A549 (cell line): ENCODE results near the gene TTC32.

ENCODE experiments used
- BHLHE40 ChIP-seq: IDR thresholded peaks from 2 replicates; pipeline ENCODE4 v1.6.1; 2012; ENCODE audit warnings: low read depth, low read length, inconsistent platforms
- EHF ChIP-seq: fragments of 250-450 bp; sonication (Bioruptor Pico); IDR thresholded peaks from 2 replicates; pipeline ENCODE4 v1.5.0; 2020; ENCODE audit warnings: mild to moderate bottlenecking
- EP300 ChIP-seq, 2 experiments: fragments of >200 bp; sonication (Bioruptor Twin); formaldehyde crosslinking; IDR thresholded peaks; 2 replicates in 1 of 2; 3 replicates in 1 of 2; pipeline ENCODE4 v1.6.1; 2016 to 2017
- HDAC2 ChIP-seq: fragments of 200-600 bp; sonication (generic); IDR thresholded peaks from 2 replicates; pipeline ENCODE4 v1.6.1; 2016
- JUN ChIP-seq, 2 experiments: fragments of >200 bp; sonication (Bioruptor Twin); formaldehyde crosslinking; IDR thresholded peaks; 2 replicates in 1 of 2; 3 replicates in 1 of 2; pipeline ENCODE4 v1.6.1; 2016 to 2017
- MAX ChIP-seq: IDR thresholded peaks from 2 replicates; pipeline ENCODE4 v1.6.1; 2012
- NR3C1 ChIP-seq: fragments of >200 bp; sonication (Bioruptor Twin); formaldehyde crosslinking; IDR thresholded peaks from 3 replicates; pipeline ENCODE4 v1.6.1; 2017
- RNF2 ChIP-seq: fragments of 200-600 bp; sonication (generic); IDR thresholded peaks from 2 replicates; pipeline ENCODE4 v1.6.1; 2016; ENCODE audit warnings: low read depth, mild to moderate bottlenecking, antibody characterized with exemption, moderate library complexity, borderline replicate concordance
- SMC3 ChIP-seq: fragments of >200 bp; sonication (Bioruptor Twin); formaldehyde crosslinking; IDR thresholded peaks from 3 replicates; pipeline ENCODE4 v1.6.1; 2018; ENCODE audit warnings: inconsistent platforms
- USF2 ChIP-seq: fragments of 450-650 bp; IDR thresholded peaks from 2 replicates; pipeline ENCODE4 v1.6.1; 2014; ENCODE audit warnings: antibody characterized with exemption
- ZC3H11A ChIP-seq: fragments of 450-650 bp; IDR thresholded peaks from 2 replicates; pipeline ENCODE4 v1.6.1; 2014; ENCODE audit warnings: antibody characterized with exemption, mild to moderate bottlenecking
- ZFP36 ChIP-seq: fragments of 450-650 bp; IDR thresholded peaks from 2 replicates; pipeline ENCODE4 v1.6.1; 2014; ENCODE audit warnings: borderline replicate concordance; ENCODE audit not compliant: partially characterized antibody
- TF ChIP-seq, protein P1 (sequence below): fragments of >200 bp; sonication (Bioruptor Twin); formaldehyde crosslinking; IDR thresholded peaks from 3 replicates; pipeline ENCODE4 v1.5.1; 2016

DNA sequence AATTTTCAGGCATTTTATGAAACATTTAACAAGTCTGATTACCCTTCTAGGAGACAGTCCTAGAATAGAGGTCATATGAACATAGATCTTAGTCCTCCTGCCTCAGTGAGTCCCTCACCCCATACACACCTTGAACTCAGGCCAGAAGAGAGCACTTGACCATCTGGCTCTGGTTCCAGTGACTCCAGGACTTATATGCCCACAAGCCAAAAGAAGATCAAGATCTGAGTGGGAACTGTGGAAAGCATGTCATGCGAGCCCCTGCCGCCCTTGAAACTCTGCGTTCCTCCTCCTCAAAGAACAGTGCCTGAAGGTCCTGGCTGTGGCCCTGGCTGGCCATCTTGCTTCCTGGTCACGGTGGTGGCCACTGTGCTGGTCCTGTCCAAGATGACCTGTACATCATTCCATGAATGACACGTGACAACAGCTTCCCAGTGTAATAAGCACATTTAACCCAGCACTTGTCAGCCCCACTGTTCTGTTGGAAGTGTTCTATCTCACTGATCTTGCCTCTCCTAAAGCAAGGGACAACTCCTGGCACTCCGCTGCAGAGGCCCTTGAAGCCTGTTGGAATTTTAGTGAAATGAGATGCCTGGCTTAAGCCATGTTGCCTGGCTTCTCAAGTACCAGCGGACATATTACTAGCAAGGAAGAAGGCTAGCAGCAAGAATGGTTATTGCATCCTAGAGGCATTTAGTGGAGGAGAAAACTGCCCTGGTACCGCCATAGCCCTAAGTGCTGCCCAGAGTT lies 17.6 kb downstream of the TTC32 start:
- TF ChIP-seq, protein P1, sequence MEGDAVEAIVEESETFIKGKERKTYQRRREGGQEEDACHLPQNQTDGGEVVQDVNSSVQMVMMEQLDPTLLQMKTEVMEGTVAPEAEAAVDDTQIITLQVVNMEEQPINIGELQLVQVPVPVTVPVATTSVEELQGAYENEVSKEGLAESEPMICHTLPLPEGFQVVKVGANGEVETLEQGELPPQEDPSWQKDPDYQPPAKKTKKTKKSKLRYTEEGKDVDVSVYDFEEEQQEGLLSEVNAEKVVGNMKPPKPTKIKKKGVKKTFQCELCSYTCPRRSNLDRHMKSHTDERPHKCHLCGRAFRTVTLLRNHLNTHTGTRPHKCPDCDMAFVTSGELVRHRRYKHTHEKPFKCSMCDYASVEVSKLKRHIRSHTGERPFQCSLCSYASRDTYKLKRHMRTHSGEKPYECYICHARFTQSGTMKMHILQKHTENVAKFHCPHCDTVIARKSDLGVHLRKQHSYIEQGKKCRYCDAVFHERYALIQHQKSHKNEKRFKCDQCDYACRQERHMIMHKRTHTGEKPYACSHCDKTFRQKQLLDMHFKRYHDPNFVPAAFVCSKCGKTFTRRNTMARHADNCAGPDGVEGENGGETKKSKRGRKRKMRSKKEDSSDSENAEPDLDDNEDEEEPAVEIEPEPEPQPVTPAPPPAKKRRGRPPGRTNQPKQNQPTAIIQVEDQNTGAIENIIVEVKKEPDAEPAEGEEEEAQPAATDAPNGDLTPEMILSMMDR = no peak
- no peak for TF ChIP-seq EHF (CRISPR knock-in tag)
- no peak for TF ChIP-seq MAX
- TF ChIP-seq USF2 = no peak
- TF ChIP-seq ZC3H11A = no peak
- TF ChIP-seq ZFP36 = no peak
- TF ChIP-seq SMC3 = no peak
- TF ChIP-seq HDAC2 = no peak
- TF ChIP-seq JUN (IDR thresholded peaks at IDR 0.05) = no peak
- no peak for TF ChIP-seq RNF2
- TF ChIP-seq BHLHE40 = no peak
- no peak for TF ChIP-seq EP300 (IDR thresholded peaks at IDR 0.05)
- no peak for TF ChIP-seq NR3C1
